Dermis blood vessel endothelial cell (primary cell): ENCODE data around the gene FUT9. TPM values are rescaled to one million over a fixed set of nuclear protein-coding genes. Genes with fewer than 3 reads are reported as not detected.
"Not testable (repeated sequence)": the region's sequence is repeated elsewhere in the genome, so short reads cannot be mapped to it uniquely, and the experiment has no call there.

Experiments
- DNase-seq: peaks from one replicate; pipeline ENCODE4 v3.0.0; 2010
- total RNA-seq: library from RNA; depleted of rRNA; stranded (reverse); fragments of >200 nt; gene quantifications from 2 replicates; pipeline ENCODE4 v1.2.3, GENCODE V29; 2014

FUT9 gene
- total RNA-seq, 1 donor from 2014 or later = not detected

- no peak for DNase-seq
These were observed 170.9 kb downstream of the FUT9 start for GRCh38 chr6:96186516-96187195.

- no peak for DNase-seq
These were observed 178.9 kb downstream of the FUT9 start for GRCh38 chr6:96194675-96195074.

- DNase-seq = no peak
These were observed 179.5 kb downstream of the FUT9 start for GRCh38 chr6:96195272-96195671.

- DNase-seq = no peak
These were observed 180.9 kb downstream of the FUT9 start for GRCh38 chr6:96196633-96197032.

- no peak for DNase-seq
These were observed 181.5 kb downstream of the FUT9 start for GRCh38 chr6:96197241-96197640.

GRCh38 chr6:96202571-96202970 is 186.8 kb downstream of the FUT9 start:
- no peak for DNase-seq

- no peak for DNase-seq
These were observed 195.6 kb downstream of the FUT9 start for GRCh38 chr6:96211341-96211740.

GRCh38 chr6:96212066-96212465 is 196.3 kb downstream of the FUT9 start:
- no peak for DNase-seq

GRCh38 chr6:96213784-96214183 is 198.0 kb downstream of the FUT9 start:
- DNase-seq = no peak

GRCh38 chr6:96223695-96224094 is 207.9 kb downstream of the FUT9 start:
- no peak for DNase-seq

GRCh38 chr6:96227135-96227534 is 211.4 kb downstream of the FUT9 start:
- DNase-seq = no peak

- DNase-seq = no peak
These were observed 218.7 kb downstream of the FUT9 start for GRCh38 chr6:96234444-96234843.

- DNase-seq = no peak
These were observed 220.2 kb downstream of the FUT9 start for GRCh38 chr6:96235927-96236326.

GRCh38 chr6:96236471-96236870 is 220.7 kb downstream of the FUT9 start:
- no peak for DNase-seq

- no peak for DNase-seq
These were observed 222.0 kb downstream of the FUT9 start for GRCh38 chr6:96237638-96238347.

GRCh38 chr6:96246563-96246962 is 230.8 kb downstream of the FUT9 start:
- no peak for DNase-seq

- DNase-seq = no peak
These were observed 234.0 kb downstream of the FUT9 start for GRCh38 chr6:96249755-96250154.

- DNase-seq = no peak
These were observed 242.0 kb downstream of the FUT9 start for GRCh38 chr6:96257751-96258150.

GRCh38 chr6:96260787-96261430 is 245.1 kb downstream of the FUT9 start:
- not testable (repeated sequence) for DNase-seq
